SK-N-SH (cell line): Measurements from ENCODE around the gene FCER1A. TPM values are rescaled to one million over a fixed set of nuclear protein-coding genes. Genes with fewer than 3 reads are reported as not detected.
A peak's percentile ranks its signal among the peaks of the same experiment; 100 is the strongest.

Source experiments
- CTCF ChIA-PET: fragments of 300-600, 350-600 bp; formaldehyde crosslinking; extraction: SDS; loops from one replicate; lab custom pipeline; 2021; lab: Yijun Ruan, JAX
- POLR2A ChIA-PET: fragments of 350-600 bp; sonication (Branson Sonifier 250); formaldehyde crosslinking; extraction: SDS; loops from one replicate; lab custom pipeline; 2020; ENCODE audit warnings: antibody characterized with exemption, inconsistent platforms; lab: Yijun Ruan, JAX
- DNase-seq: peaks from one replicate; pipeline ENCODE4 v3.0.0; 2012
- H2AFZ ChIP-seq: fragments of 200-600 bp; sonication (generic); 2 replicates; pipeline ENCODE4 v1.8.1; 2016; ENCODE audit warnings: antibody characterized with exemption, mild to moderate bottlenecking, low read depth
- H3F3A ChIP-seq: fragments of 200-600 bp; sonication (generic); replicated peaks from 2 replicates; pipeline ENCODE3; 2016; ENCODE audit warnings: antibody characterized with exemption, mild to moderate bottlenecking; ENCODE audit not compliant: insufficient read depth
- H3K27ac ChIP-seq, 2 experiments: fragments of 200-500 bp in 1 of 2; fragments of 200-600 bp in 1 of 2; sonication (Bioruptor generic) in 1 of 2; sonication (generic), shearing (Covaris generic) in 1 of 2; 2 replicates each; pipeline versions ENCODE4 v1.5.1 to v1.6.1; 2014 to 2016; ENCODE audit warnings: low read depth in 2 of 2, inconsistent platforms in 1 of 2, low read length in 1 of 2, mild to moderate bottlenecking in 1 of 2, mixed read lengths in 1 of 2
- H3K27me3 ChIP-seq: fragments of 200-600 bp; sonication (generic), shearing (Covaris generic); 2 replicates; pipeline ENCODE4 v1.6.1; 2016; ENCODE audit warnings: mixed run types; ENCODE audit not compliant: insufficient read depth
- H3K36me3 ChIP-seq, 2 experiments: fragments of 200-500 bp in 1 of 2; fragments of 200-600 bp in 1 of 2; sonication (Bioruptor generic) in 1 of 2; sonication (generic) in 1 of 2; replicated peaks in 1 of 2; 2 replicates each; pipeline versions ENCODE3 to v1.5.1; 2014 to 2016; ENCODE audit warnings: low read length in 1 of 2, mild to moderate bottlenecking in 1 of 2; ENCODE audit not compliant: insufficient read depth in 2 of 2, control insufficient read depth in 1 of 2
- H3K4me1 ChIP-seq, 2 experiments: fragments of 200-500 bp in 1 of 2; fragments of 200-600 bp in 1 of 2; sonication (Bioruptor generic) in 1 of 2; sonication (generic), shearing (Covaris generic) in 1 of 2; 2 replicates each; pipeline versions ENCODE4 v1.5.1 to v1.6.1; 2014 to 2016; ENCODE audit warnings: low read depth in 1 of 2, low read length in 1 of 2, mixed run types in 1 of 2; ENCODE audit not compliant: insufficient read depth in 2 of 2, control insufficient read depth in 1 of 2
- H3K4me2 ChIP-seq: fragments of 200-600 bp; sonication (generic), shearing (Covaris generic); 2 replicates; pipeline ENCODE4 v1.6.1; 2017; ENCODE audit warnings: mixed run types
- H3K4me3 ChIP-seq, 2 experiments: fragments of 200-500 bp in 1 of 2; fragments of 200-600 bp in 1 of 2; sonication (Bioruptor generic) in 1 of 2; sonication (generic), shearing (Covaris generic) in 1 of 2; 2 replicates each; pipeline versions ENCODE4 v1.5.1 to v1.8.1; 2014 to 2016; ENCODE audit warnings: low read depth in 2 of 2, inconsistent platforms in 1 of 2, low read length in 1 of 2, mild to moderate bottlenecking in 1 of 2, mixed read lengths in 1 of 2, moderate library complexity in 1 of 2
- H3K79me2 ChIP-seq: fragments of 200-600 bp; sonication (generic); 2 replicates; pipeline ENCODE4 v1.8.1; 2017; ENCODE audit warnings: mild to moderate bottlenecking; ENCODE audit not compliant: insufficient read depth
- H3K9ac ChIP-seq: fragments of 200-600 bp; sonication (generic); 2 replicates; pipeline ENCODE4 v1.6.1; 2017; ENCODE audit warnings: mixed run types
- H3K9me2 ChIP-seq: fragments of 200-600 bp; sonication (generic); 2 replicates; pipeline ENCODE4 v1.6.1; 2017; ENCODE audit warnings: mixed run types
- H3K9me3 ChIP-seq: fragments of 200-600 bp; sonication (generic); 2 replicates; pipeline ENCODE4 v1.6.1; 2017; ENCODE audit warnings: mixed run types, mild to moderate bottlenecking, moderate library complexity
- H4K20me1 ChIP-seq: fragments of 200-600 bp; sonication (generic); 2 replicates; pipeline ENCODE4 v1.6.1; 2017; ENCODE audit warnings: mild to moderate bottlenecking, mixed run types; ENCODE audit not compliant: insufficient read depth
- ELF1 ChIP-seq: IDR thresholded peaks from 2 replicates; pipeline ENCODE4 v1.4.0; 2012
- EP300 ChIP-seq, 2 experiments: IDR thresholded peaks; 2 replicates each; pipeline versions ENCODE4 v1.4.0 to v1.6.1; 2012; ENCODE audit warnings: borderline replicate concordance in 1 of 2, low read depth in 1 of 2, low read length in 1 of 2
- EZH2phosphoT487 ChIP-seq: fragments of 200-600 bp; sonication (generic); IDR thresholded peaks from 2 replicates; pipeline ENCODE4 v1.6.1; 2017; ENCODE audit warnings: low read depth, mixed run types, mild to moderate bottlenecking, antibody characterized with exemption, moderate library complexity, borderline replicate concordance
- FOSL2 ChIP-seq: IDR thresholded peaks from 2 replicates; pipeline ENCODE4 v1.4.0; 2012; ENCODE audit warnings: low read depth, mild to moderate bottlenecking, moderate library complexity, borderline replicate concordance
- FOXM1 ChIP-seq: IDR thresholded peaks from 2 replicates; pipeline ENCODE4 v1.4.0; 2012; ENCODE audit warnings: low read depth, mild to moderate bottlenecking
- GABPA ChIP-seq: IDR thresholded peaks from 2 replicates; pipeline ENCODE4 v1.4.0; 2012; ENCODE audit warnings: low read depth, mild to moderate bottlenecking
- GATA2 ChIP-seq: sonication (generic); formaldehyde crosslinking; IDR thresholded peaks from 2 replicates; pipeline ENCODE4 v1.5.0; 2020; ENCODE audit warnings: mild to moderate bottlenecking, missing genetic modification reagents
- JUND ChIP-seq: IDR thresholded peaks from 2 replicates; pipeline ENCODE4 v1.4.0; 2012
- MAX ChIP-seq: IDR thresholded peaks from 2 replicates; pipeline ENCODE4 v1.4.0; 2012; ENCODE audit warnings: low read depth
- NFIC ChIP-seq: IDR thresholded peaks from 2 replicates; pipeline ENCODE4 v1.4.0; 2012; ENCODE audit warnings: borderline replicate concordance
- NRF1 ChIP-seq: IDR thresholded peaks from 2 replicates; pipeline ENCODE4 v1.6.1; 2012; ENCODE audit warnings: low read depth, mild to moderate bottlenecking, low read length
- RAD21 ChIP-seq: IDR thresholded peaks from 2 replicates; pipeline ENCODE4 v1.6.1; 2012; ENCODE audit warnings: mild to moderate bottlenecking, low read length
- RCOR1 ChIP-seq: fragments of 150-350 bp; IDR thresholded peaks from 2 replicates; pipeline ENCODE4 v1.6.1; 2017; ENCODE audit warnings: antibody characterized with exemption, low read length
- RXRA ChIP-seq: IDR thresholded peaks from 2 replicates; pipeline ENCODE4 v1.4.0; 2012; ENCODE audit warnings: low read depth, mild to moderate bottlenecking, borderline replicate concordance
- SIN3A ChIP-seq: IDR thresholded peaks from 2 replicates; pipeline ENCODE4 v1.6.1; 2012; ENCODE audit warnings: low read depth, mild to moderate bottlenecking, low read length, moderate library complexity, borderline replicate concordance
- SMC3 ChIP-seq: IDR thresholded peaks from 2 replicates; pipeline ENCODE4 v1.6.1; 2012; ENCODE audit warnings: low read depth, low read length, improper control_type of control experiment
- TAF1 ChIP-seq: IDR thresholded peaks from 2 replicates; pipeline ENCODE4 v1.6.1; 2012; ENCODE audit warnings: low read depth, mild to moderate bottlenecking, low read length, moderate library complexity, borderline replicate concordance
- TCF12 ChIP-seq: IDR thresholded peaks from 2 replicates; pipeline ENCODE4 v1.4.0; 2012
- TEAD4 ChIP-seq: IDR thresholded peaks from 2 replicates; pipeline ENCODE4 v1.4.0; 2012; ENCODE audit warnings: mild to moderate bottlenecking, borderline replicate concordance; ENCODE audit not compliant: insufficient read depth
- YY1 ChIP-seq: IDR thresholded peaks from 2 replicates; pipeline ENCODE4 v1.4.0; 2012; ENCODE audit warnings: low read depth, mild to moderate bottlenecking
- WGBS: methylation state at CpG from one replicate; pipeline ENCODE4 v1.1.6; 2017; ENCODE audit warnings: low lambda C conversion rate; 5-methylcytosine and 5-hydroxymethylcytosine counted together
- polyA plus RNA-seq, 3 experiments: library from polyadenylated mRNA; depleted of rRNA; stranded (reverse); fragments of >200 nt; gene quantifications; 2 replicates each; pipeline ENCODE4 v1.2.3, GENCODE V29; 2012
- TF ChIP-seq, protein P1 (sequence below): IDR thresholded peaks from 2 replicates; pipeline ENCODE4 v1.4.0; 2012; ENCODE audit warnings: low read depth, borderline replicate concordance
- TF ChIP-seq, protein P2 (sequence below): IDR thresholded peaks from 2 replicates; pipeline ENCODE4; 2012

Gene FCER1A
- polyA plus RNA-seq, 1 of the 3 experiments (the other 2 are of a cell fraction) = not detected

DNA sequence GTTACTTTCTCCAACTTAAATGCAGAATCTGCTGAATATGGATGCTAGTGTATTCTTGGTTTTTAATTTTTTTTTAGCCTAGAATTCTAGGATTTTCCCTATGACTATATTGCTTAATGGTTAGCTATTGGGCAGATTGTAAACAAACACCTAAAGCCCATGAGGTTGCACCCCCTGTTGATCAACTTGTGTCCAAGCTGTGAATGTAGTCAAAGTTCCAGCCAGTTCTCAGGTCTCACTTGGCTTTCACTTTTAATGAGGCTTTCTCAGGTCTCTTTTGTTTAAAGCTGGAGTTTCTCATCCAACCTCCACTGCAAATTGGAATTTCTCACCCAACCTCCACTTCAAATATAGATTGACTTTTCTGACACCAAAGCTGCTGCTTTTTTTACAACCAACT is 35.9 kb downstream of the FCER1A start:
- Histone ChIP-seq H3K27ac (no peak overlapping the region), H3K9me2 (no peaks in the 10 kb centered on the region), H3K4me1 (no peaks in the 10 kb centered on the region), H3K9me3 (no peaks in the 10 kb centered on the region), H3K27me3 (no peaks in the 10 kb centered on the region), H3K9ac (no peak overlapping the region), H3K4me3 (no peak overlapping the region), H3K36me3 (no peaks in the 10 kb centered on the region), H3K79me2 (no peaks in the 10 kb centered on the region), H2AFZ (no peak overlapping the region), H4K20me1 (no peaks in the 10 kb centered on the region)
- DNase-seq = no peak
- POLR2A ChIA-PET = no interaction called here
- TF ChIP-seq SMC3 (no peak), NFIC (no peak), NRF1 (no peak)
- TF ChIP-seq, all 33 proteins: peak for 0
- no peak overlapping the region for H3K4me2 ChIP-seq
- CTCF ChIA-PET = no interaction called here
- no peaks in the 10 kb centered on the region for H3F3A ChIP-seq

DNA sequence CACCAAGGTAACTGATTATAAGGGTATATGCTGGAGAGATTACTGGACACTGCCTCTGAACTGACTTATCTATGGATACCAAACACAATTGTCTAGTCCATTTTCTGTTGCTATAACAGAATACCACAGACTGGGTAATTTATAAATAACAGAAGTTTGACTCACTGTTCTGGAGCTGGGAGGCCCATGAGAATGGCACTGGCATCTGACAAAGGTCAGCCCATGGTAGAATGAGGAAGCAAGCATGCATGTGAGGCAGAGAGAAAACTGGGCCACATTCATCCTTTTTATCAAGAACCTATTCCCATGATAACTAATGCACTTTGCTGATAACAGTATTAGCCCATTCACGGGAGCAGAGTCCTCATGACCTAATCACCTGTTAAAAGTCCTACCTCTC is 37.4 kb downstream of the FCER1A start:
- ChIA-PET CTCF (no interaction called here), POLR2A (no interaction called here)
- Histone ChIP-seq H3K4me3 (no peak overlapping the region), H3K27ac (peak overlapping the region in 1 of 2 experiments; percentile 6; a peak in 1 of 4 replicates), H3K9me3 (no peaks in the 10 kb centered on the region), H4K20me1 (no peaks in the 10 kb centered on the region), H3K4me1 (no peaks in the 10 kb centered on the region), H3K9ac (no peak overlapping the region), H3F3A (no peaks in the 10 kb centered on the region), H3K79me2 (no peaks in the 10 kb centered on the region), H3K9me2 (no peaks in the 10 kb centered on the region), H3K36me3 (no peaks in the 10 kb centered on the region), H3K27me3 (no peaks in the 10 kb centered on the region), H3K4me2 (no peak overlapping the region), H2AFZ (no peak overlapping the region)
- WGBS = 0% methylated on average over 1 of the region's 1 CpG
- no peak for DNase-seq
- TF ChIP-seq SMC3 (no peak), JUND (no peak), FOSL2 (no peak), EZH2phosphoT487 (no peak), FOXM1 (no peak), TEAD4 (no peak), EP300 (IDR thresholded peaks at IDR 0.05; ENCODE audit: borderline replicate concordance in 1 of 2, low read depth in 1 of 2, low read length in 1 of 2) (no peak), TCF12 (no peak), MAX (no peak)

GRCh38 chr1:159341736-159342135 is 39.6 kb downstream of the FCER1A start:
- TF ChIP-seq RCOR1 (no peak), RXRA (no peak), GATA2 (CRISPR knock-in tag) (no peak), ELF1 (no peak), TAF1 (no peak), NFIC (no peak), FOXM1 (no peak), TEAD4 (no peak), GABPA (no peak), SMC3 (no peak), JUND (no peak), NRF1 (no peak), MAX (no peak), FOSL2 (no peak), RAD21 (no peak), YY1 (no peak), SIN3A (no peak), EZH2phosphoT487 (no peak)
- TF ChIP-seq, protein P1, sequence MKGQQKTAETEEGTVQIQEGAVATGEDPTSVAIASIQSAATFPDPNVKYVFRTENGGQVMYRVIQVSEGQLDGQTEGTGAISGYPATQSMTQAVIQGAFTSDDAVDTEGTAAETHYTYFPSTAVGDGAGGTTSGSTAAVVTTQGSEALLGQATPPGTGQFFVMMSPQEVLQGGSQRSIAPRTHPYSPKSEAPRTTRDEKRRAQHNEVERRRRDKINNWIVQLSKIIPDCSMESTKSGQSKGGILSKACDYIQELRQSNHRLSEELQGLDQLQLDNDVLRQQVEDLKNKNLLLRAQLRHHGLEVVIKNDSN = no peak
- TF ChIP-seq, protein P2, sequence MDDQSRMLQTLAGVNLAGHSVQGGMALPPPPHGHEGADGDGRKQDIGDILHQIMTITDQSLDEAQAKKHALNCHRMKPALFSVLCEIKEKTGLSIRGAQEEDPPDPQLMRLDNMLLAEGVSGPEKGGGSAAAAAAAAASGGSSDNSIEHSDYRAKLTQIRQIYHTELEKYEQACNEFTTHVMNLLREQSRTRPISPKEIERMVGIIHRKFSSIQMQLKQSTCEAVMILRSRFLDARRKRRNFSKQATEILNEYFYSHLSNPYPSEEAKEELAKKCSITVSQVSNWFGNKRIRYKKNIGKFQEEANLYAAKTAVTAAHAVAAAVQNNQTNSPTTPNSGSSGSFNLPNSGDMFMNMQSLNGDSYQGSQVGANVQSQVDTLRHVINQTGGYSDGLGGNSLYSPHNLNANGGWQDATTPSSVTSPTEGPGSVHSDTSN = no peak
- no peaks in the 10 kb centered on the region for H3K79me2 ChIP-seq
- DNase-seq = no peak
- H3K36me3 ChIP-seq = no peaks in the 10 kb centered on the region
- no peak overlapping the region for H3K27ac ChIP-seq
- H3K4me3 ChIP-seq = no peak overlapping the region
- H4K20me1 ChIP-seq = no peaks in the 10 kb centered on the region
- no peaks in the 10 kb centered on the region for H3F3A ChIP-seq
- H2AFZ ChIP-seq = no peak overlapping the region
- no peak overlapping the region for H3K9ac ChIP-seq
- H3K9me2 ChIP-seq = no peaks in the 10 kb centered on the region
- ChIA-PET CTCF (interaction anchor here (1.3 to 1.6 kb wide), 2 partner anchors 128 to 209 kb away, joined by 4 to 5 read pairs; no protein-coding TSS in a partner anchor), POLR2A (no interaction called here)
- no peak overlapping the region for H3K4me2 ChIP-seq
- no peaks in the 10 kb centered on the region for H3K9me3 ChIP-seq
- WGBS = 0% methylated on average over 2 of the region's 2 CpGs
- no peaks in the 10 kb centered on the region for H3K27me3 ChIP-seq
- H3K4me1 ChIP-seq = no peaks in the 10 kb centered on the region
